ENCODE data around the gene FAM9C. TPM values are rescaled to one million over a fixed set of nuclear protein-coding genes. Genes with fewer than 3 reads are reported as not detected.
"Not testable (repeated sequence)": the region's sequence is repeated elsewhere in the genome, so short reads cannot be mapped to it uniquely, and the experiment has no call there.

FAM9C gene
- total RNA-seq, 2 donors from 2014 or later: not detected

- H3K9me3 Mint-ChIP-seq; ATAC-seq; DNase-seq (ENCODE audit: low spot score); H3K27ac Mint-ChIP-seq; H3K36me3 Mint-ChIP-seq; H3K4me3 Mint-ChIP-seq: not testable (repeated sequence)
- H3K4me1 Mint-ChIP-seq (ENCODE audit: low read depth in 2 of 2): peaks cover 17 to 24% of the 10 kb centered on the region in 2 donors
- H3K27me3 Mint-ChIP-seq: peaks cover 0 to 28% of the 10 kb centered on the region in 2 donors
Measured at GRCh38 chrX:13016731-13017130, 27.7 kb downstream of the FAM9C start.

GRCh38 chrX:13015536-13016236 is 28.7 kb downstream of the FAM9C start:
- H3K27me3 Mint-ChIP-seq: peaks cover 0 to 30% of the 10 kb centered on the region in 2 donors
- no peaks in the 10 kb centered on the region for H3K36me3 Mint-ChIP-seq
- no peak for DNase-seq (ENCODE audit: low spot score)
- H3K4me1 Mint-ChIP-seq (ENCODE audit: low read depth in 2 of 2): peaks cover 17 to 24% of the 10 kb centered on the region in 2 donors
- no peaks in the 10 kb centered on the region for H3K9me3 Mint-ChIP-seq
- no peak overlapping the region for H3K4me3 Mint-ChIP-seq
- ATAC-seq: no peak
- H3K27ac Mint-ChIP-seq: peak overlapping the region in 1 of 2 donors; percentile 27

- H3K9me3 Mint-ChIP-seq: no peaks in the 10 kb centered on the region
- H3K4me1 Mint-ChIP-seq (ENCODE audit: low read depth in 2 of 2): peaks cover 17 to 29% of the 10 kb centered on the region in 2 donors
- no peak for ATAC-seq
- H3K36me3 Mint-ChIP-seq: no peaks in the 10 kb centered on the region
- peak overlapping the region; percentile 86 to 91 for H3K27ac Mint-ChIP-seq
- peaks cover 0 to 33% of the 10 kb centered on the region in 2 donors for H3K27me3 Mint-ChIP-seq
- DNase-seq (ENCODE audit: low spot score): no peak
- H3K4me3 Mint-ChIP-seq: peak overlapping the region; percentile 77
Measured at GRCh38 chrX:13014111-13015096, 30.0 kb downstream of the FAM9C start.

GRCh38 chrX:13013363-13014110 is 30.9 kb downstream of the FAM9C start:
- DNase-seq (ENCODE audit: low spot score): no peak
- ATAC-seq: peak; percentile 66 to 77
- H3K36me3 Mint-ChIP-seq: no peaks in the 10 kb centered on the region
- peaks cover 17 to 29% of the 10 kb centered on the region in 2 donors for H3K4me1 Mint-ChIP-seq (ENCODE audit: low read depth in 2 of 2)
- peak overlapping the region; percentile 86 to 91 for H3K27ac Mint-ChIP-seq
- peaks cover 0 to 33% of the 10 kb centered on the region in 2 donors for H3K27me3 Mint-ChIP-seq
- H3K9me3 Mint-ChIP-seq: no peaks in the 10 kb centered on the region
- H3K4me3 Mint-ChIP-seq: peak overlapping the region; percentile 77

- peaks cover 0 to 31% of the 10 kb centered on the region in 2 donors for H3K27me3 Mint-ChIP-seq
- DNase-seq (ENCODE audit: low spot score) (no peak), ATAC-seq (no peak)
- H3K4me1 Mint-ChIP-seq (ENCODE audit: low read depth in 2 of 2): peaks cover 23 to 36% of the 10 kb centered on the region in 2 donors
- no peaks in the 10 kb centered on the region for H3K36me3 Mint-ChIP-seq
- no peaks in the 10 kb centered on the region for H3K9me3 Mint-ChIP-seq
- H3K4me3 Mint-ChIP-seq: no peak overlapping the region
- no peak overlapping the region for H3K27ac Mint-ChIP-seq
Measured at GRCh38 chrX:13010546-13010945, 33.9 kb downstream of the FAM9C start.

- Mint-ChIP-seq H3K27ac (no peak overlapping the region), H3K4me3 (no peak overlapping the region), H3K36me3 (no peaks in the 10 kb centered on the region), H3K4me1 (ENCODE audit: low read depth in 2 of 2) (peaks cover 30 to 37% of the 10 kb centered on the region in 2 donors), H3K27me3 (peaks cover 0 to 29% of the 10 kb centered on the region in 2 donors), H3K9me3 (no peaks in the 10 kb centered on the region)
- no peak for DNase-seq (ENCODE audit: low spot score)
- no peak for ATAC-seq
Measured at GRCh38 chrX:13009844-13010243, 34.6 kb downstream of the FAM9C start.

GRCh38 chrX:13009273-13009672 is 35.1 kb downstream of the FAM9C start:
- peaks cover 0 to 33% of the 10 kb centered on the region in 2 donors for H3K27me3 Mint-ChIP-seq
- H3K27ac Mint-ChIP-seq: no peak overlapping the region
- no peaks in the 10 kb centered on the region for H3K36me3 Mint-ChIP-seq
- DNase-seq (ENCODE audit: low spot score) (no peak), ATAC-seq (no peak)
- H3K9me3 Mint-ChIP-seq: no peaks in the 10 kb centered on the region
- no peak overlapping the region for H3K4me3 Mint-ChIP-seq
- H3K4me1 Mint-ChIP-seq (ENCODE audit: low read depth in 2 of 2): peaks cover 30 to 35% of the 10 kb centered on the region in 2 donors

- peaks cover 30 to 35% of the 10 kb centered on the region in 2 donors for H3K4me1 Mint-ChIP-seq (ENCODE audit: low read depth in 2 of 2)
Measured at GRCh38 chrX:13008851-13009250, 35.6 kb downstream of the FAM9C start.

GRCh38 chrX:13008189-13008533 is 36.3 kb downstream of the FAM9C start:
- no peak overlapping the region for H3K4me3 Mint-ChIP-seq
- H3K27me3 Mint-ChIP-seq: peaks cover 0 to 30% of the 10 kb centered on the region in 2 donors
- no peaks in the 10 kb centered on the region for H3K9me3 Mint-ChIP-seq
- H3K36me3 Mint-ChIP-seq: no peaks in the 10 kb centered on the region
- peaks cover 23 to 29% of the 10 kb centered on the region in 2 donors for H3K4me1 Mint-ChIP-seq (ENCODE audit: low read depth in 2 of 2)
- ATAC-seq (no peak), DNase-seq (ENCODE audit: low spot score) (no peak)
- H3K27ac Mint-ChIP-seq: no peak overlapping the region

More at GRCh38 chrX:13008851-13009250, 35.6 kb downstream of the FAM9C start:
- Mint-ChIP-seq H3K36me3 (no peaks in the 10 kb centered on the region), H3K4me3 (no peak overlapping the region), H3K27me3 (peaks cover 0 to 33% of the 10 kb centered on the region in 2 donors), H3K27ac (no peak overlapping the region), H3K9me3 (no peaks in the 10 kb centered on the region)
- ATAC-seq (no peak), DNase-seq (ENCODE audit: low spot score) (no peak)

- no peak for ATAC-seq
- Mint-ChIP-seq H3K27ac (no peak overlapping the region), H3K4me1 (ENCODE audit: low read depth in 2 of 2) (peaks cover 27 to 28% of the 10 kb centered on the region in 2 donors), H3K9me3 (no peaks in the 10 kb centered on the region), H3K36me3 (no peaks in the 10 kb centered on the region), H3K4me3 (no peak overlapping the region), H3K27me3 (peaks cover 0 to 28% of the 10 kb centered on the region in 2 donors)
- DNase-seq (ENCODE audit: low spot score): no peak
Measured at GRCh38 chrX:13007519-13008188, 36.8 kb downstream of the FAM9C start.

- no peak for DNase-seq (ENCODE audit: low spot score)
- Mint-ChIP-seq H3K27me3 (peaks cover 0 to 23% of the 10 kb centered on the region in 2 donors), H3K36me3 (no peaks in the 10 kb centered on the region), H3K9me3 (no peaks in the 10 kb centered on the region), H3K4me1 (ENCODE audit: low read depth in 2 of 2) (peaks cover 28 to 34% of the 10 kb centered on the region in 2 donors), H3K4me3 (peak overlapping the region; percentile 83), H3K27ac (peak overlapping the region; percentile 58 to 94)
- ATAC-seq: peak in 1 of 2 donors; percentile 49
Measured at GRCh38 chrX:13005661-13006473, 38.6 kb downstream of the FAM9C start.

- no peak overlapping the region for H3K4me3 Mint-ChIP-seq
- peaks cover 0 to 19% of the 10 kb centered on the region in 2 donors for H3K27me3 Mint-ChIP-seq
- ATAC-seq: peak in 1 of 2 donors; percentile 56
- no peaks in the 10 kb centered on the region for H3K36me3 Mint-ChIP-seq
- peaks cover 39 to 63% of the 10 kb centered on the region in 2 donors for H3K4me1 Mint-ChIP-seq (ENCODE audit: low read depth in 2 of 2)
- no peak for DNase-seq (ENCODE audit: low spot score)
- H3K27ac Mint-ChIP-seq: no peak overlapping the region
- H3K9me3 Mint-ChIP-seq: no peaks in the 10 kb centered on the region
Measured at GRCh38 chrX:13001961-13002671, 42.3 kb downstream of the FAM9C start.
